ENCODE results near the gene CCDC3.

Gene CCDC3

GRCh38 chr10:12906051-12906541 lies 95.4 kb downstream of the CCDC3 start:
- TF ChIP-seq MAX (IDR thresholded peaks at IDR 0.05; ENCODE audit: low read depth, low read length), result no peak
- no peak for DNase-seq (ENCODE audit: low read depth)
- H3K4me3 ChIP-seq (ENCODE audit: low read depth, low read length), result no peak overlapping the region

GRCh38 chr10:12905067-12905466 lies 96.4 kb downstream of the CCDC3 start:
- DNase-seq (ENCODE audit: low read depth), result no peak
- no peak for TF ChIP-seq MYC (IDR thresholded peaks at IDR 0.05; ENCODE audit: low read depth, low read length)
- TF ChIP-seq CTCF (IDR thresholded peaks at IDR 0.05; ENCODE audit: low read depth, low read length), result no peak
- no peak for TF ChIP-seq POLR2A (IDR thresholded peaks at IDR 0.05; ENCODE audit: extremely low read depth, insufficient read length)
- no peak for TF ChIP-seq MAX (IDR thresholded peaks at IDR 0.05; ENCODE audit: low read depth, low read length)
- no peak overlapping the region for H3K4me3 ChIP-seq (ENCODE audit: low read depth, low read length)

- no peak for DNase-seq (ENCODE audit: low read depth)
Observed at GRCh38 chr10:12902851-12903358, 98.6 kb downstream of the CCDC3 start.

GRCh38 chr10:12902135-12902572 lies 99.4 kb downstream of the CCDC3 start:
- peak; percentile 56 for DNase-seq (ENCODE audit: low read depth)
- no peak for TF ChIP-seq POLR2A (IDR thresholded peaks at IDR 0.05; ENCODE audit: extremely low read depth, insufficient read length)
- TF ChIP-seq CTCF (IDR thresholded peaks at IDR 0.05; ENCODE audit: low read depth, low read length), result peak; percentile 51
- H3K4me3 ChIP-seq (ENCODE audit: low read depth, low read length), result no peak overlapping the region

More at GRCh38 chr10:12902851-12903358, 98.6 kb downstream of the CCDC3 start:
- no peak for TF ChIP-seq MYC (IDR thresholded peaks at IDR 0.05; ENCODE audit: low read depth, low read length)
- no peak for TF ChIP-seq MAX (IDR thresholded peaks at IDR 0.05; ENCODE audit: low read depth, low read length)
- no peak for TF ChIP-seq POLR2A (IDR thresholded peaks at IDR 0.05; ENCODE audit: extremely low read depth, insufficient read length)
- no peak for TF ChIP-seq CTCF (IDR thresholded peaks at IDR 0.05; ENCODE audit: low read depth, low read length)
- H3K4me3 ChIP-seq (ENCODE audit: low read depth, low read length), result no peak overlapping the region

GRCh38 chr10:12899546-12899945 lies 102.0 kb downstream of the CCDC3 start:
- no peak for DNase-seq (ENCODE audit: low read depth)
- H3K4me3 ChIP-seq (ENCODE audit: low read depth, low read length), result no peak overlapping the region
- TF ChIP-seq POLR2A (IDR thresholded peaks at IDR 0.05; ENCODE audit: extremely low read depth, insufficient read length) (no peak), CTCF (IDR thresholded peaks at IDR 0.05; ENCODE audit: low read depth, low read length) (no peak), MYC (IDR thresholded peaks at IDR 0.05; ENCODE audit: low read depth, low read length) (no peak), MAX (IDR thresholded peaks at IDR 0.05; ENCODE audit: low read depth, low read length) (no peak)

GRCh38 chr10:12898271-12898670 lies 103.2 kb downstream of the CCDC3 start:
- no peak for DNase-seq (ENCODE audit: low read depth)
- TF ChIP-seq CTCF (IDR thresholded peaks at IDR 0.05; ENCODE audit: low read depth, low read length) (no peak), MYC (IDR thresholded peaks at IDR 0.05; ENCODE audit: low read depth, low read length) (no peak), POLR2A (IDR thresholded peaks at IDR 0.05; ENCODE audit: extremely low read depth, insufficient read length) (no peak)
- H3K4me3 ChIP-seq (ENCODE audit: low read depth, low read length), result no peak overlapping the region

All from NB4 (cell line).